ENCODE measurements around the gene KLF6.

- TF ChIP-seq CTCF (IDR thresholded peaks at IDR 0.05; ENCODE audit: low read length) (no peak), EZH2 (IDR thresholded peaks at IDR 0.05; ENCODE audit: borderline replicate concordance, low read length) (no peak)
Observed at GRCh38 chr10:3790272-3790671, 5.3 kb upstream of the KLF6 start.

Data from OCI-LY1 (cell line).